HG02798 (cell line): ENCODE results near the gene DNAJC3.

Experiments used
- ATAC-seq: cut with Tn5 transposase; IDR thresholded peaks from one replicate; pipeline ENCODE4 v1.9.1; 2021; ENCODE audit warnings: mild to moderate bottlenecking; ENCODE audit not compliant: unreplicated experiment, poor library complexity

Gene DNAJC3

DNA sequence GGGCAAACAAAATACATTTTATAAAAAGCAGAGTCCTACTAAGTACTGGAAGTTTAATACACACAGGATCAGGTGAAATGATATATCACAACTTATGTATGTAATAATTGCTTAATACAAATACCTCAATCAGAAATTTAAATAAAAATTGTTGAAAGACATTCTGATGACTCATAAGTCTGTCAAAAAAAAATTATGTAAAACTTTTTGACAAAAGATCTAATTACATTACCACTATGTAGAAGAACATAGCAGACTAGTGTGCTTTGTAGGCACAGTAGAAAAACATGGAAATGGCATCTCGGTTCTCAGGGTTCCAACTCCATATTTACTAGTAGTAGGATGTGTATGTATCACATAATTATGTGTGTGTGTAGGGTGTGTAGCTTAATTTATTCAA lies 156.2 kb downstream of the DNAJC3 start:
- ATAC-seq, result no peak

DNA sequence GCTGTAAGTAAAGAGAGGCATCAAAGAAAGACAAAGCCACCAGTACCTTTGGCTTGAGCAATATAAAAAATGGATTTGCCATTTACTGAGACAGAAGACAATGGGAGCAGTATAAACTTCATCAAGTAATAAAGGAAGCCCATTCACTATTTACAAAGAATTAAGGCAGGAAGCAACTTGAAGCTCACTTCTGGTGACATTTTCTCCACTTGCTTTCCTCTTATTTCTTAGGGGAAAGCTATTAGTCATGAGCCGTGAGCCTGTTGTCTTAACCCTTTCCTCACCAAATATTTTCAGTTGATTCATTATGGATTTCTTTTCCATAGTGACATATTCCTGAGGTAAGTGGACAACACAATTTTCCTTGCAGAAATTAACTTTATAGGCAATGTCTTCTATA lies 156.8 kb downstream of the DNAJC3 start:
- ATAC-seq, result no peak

DNA sequence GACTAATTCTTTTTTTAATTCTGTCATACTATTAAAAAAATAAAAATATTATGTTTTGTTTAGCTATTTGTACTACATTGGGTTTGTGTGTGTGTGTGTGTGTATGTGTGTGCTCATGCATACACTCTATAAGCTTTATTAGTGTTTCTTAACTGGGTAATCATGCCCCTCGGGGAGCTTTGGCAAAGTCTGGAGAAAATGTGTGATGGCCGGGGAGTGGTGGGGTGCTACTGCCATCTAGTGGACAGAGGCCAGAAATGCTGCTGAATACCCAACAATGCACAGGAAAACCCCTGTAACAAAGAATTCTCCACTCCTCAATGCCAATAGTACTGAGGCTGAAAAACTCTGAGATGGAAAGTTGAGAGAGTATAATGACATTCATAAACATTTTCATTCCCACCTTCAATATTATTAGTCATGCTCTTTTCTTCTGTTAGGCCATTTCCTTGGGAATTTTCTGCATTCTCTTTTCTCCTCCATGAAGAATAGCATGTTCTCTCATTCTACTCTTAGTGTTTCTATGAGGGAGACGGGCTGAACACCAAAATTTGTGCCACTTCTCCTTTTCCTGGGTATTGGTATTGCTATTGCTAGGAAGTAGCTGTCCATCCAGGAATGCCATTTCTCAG lies 157.3 kb downstream of the DNAJC3 start:
- ATAC-seq, result peak; percentile 87

DNA sequence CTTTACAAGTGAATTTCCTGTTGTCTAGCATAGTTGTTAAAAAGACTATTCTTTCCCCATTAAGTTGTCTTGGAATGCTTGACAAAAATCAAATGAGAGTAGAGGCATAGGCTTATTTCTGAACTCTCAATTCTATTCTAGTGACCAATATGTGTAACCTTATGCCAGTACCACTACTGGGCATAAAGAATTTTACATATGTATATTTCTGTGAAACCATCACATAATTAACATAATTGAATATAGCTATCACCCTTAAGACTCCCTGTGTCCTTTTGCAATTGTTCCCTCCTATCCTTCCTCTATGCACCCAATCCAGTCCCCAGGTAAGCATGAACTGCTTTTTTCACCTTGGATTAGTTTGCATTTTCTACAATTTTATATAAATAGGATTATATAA lies 165.0 kb downstream of the DNAJC3 start:
- no peak for ATAC-seq

DNA sequence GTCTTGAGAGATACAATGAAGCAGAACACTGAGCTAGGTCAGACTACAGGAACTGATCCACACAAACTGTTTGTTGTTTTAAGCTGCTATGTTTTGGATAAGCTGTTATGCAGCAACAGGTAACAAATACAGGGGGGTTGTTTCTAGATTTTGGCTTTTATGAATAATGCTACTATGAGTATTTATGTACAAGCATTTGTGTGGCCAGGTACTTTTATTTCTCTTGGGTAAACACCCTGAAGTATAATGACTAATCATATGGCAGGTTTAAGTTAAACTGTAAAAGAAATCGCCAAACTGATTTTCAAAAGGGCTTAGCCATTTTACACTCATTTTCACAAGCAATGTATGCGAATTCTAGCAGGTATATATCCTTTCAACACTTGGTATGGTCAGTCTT lies 166.0 kb downstream of the DNAJC3 start:
- ATAC-seq, result no peak
